IPS-20b (cell line): ENCODE data around the gene EGFR.

Source experiments
- H3K27ac ChIP-seq: one replicate; pipeline ENCODE4 v1.5.1; 2013; ENCODE audit warnings: low read length
- H3K27me3 ChIP-seq: 2 replicates; pipeline ENCODE4 v1.6.1; 2013; ENCODE audit warnings: mild to moderate bottlenecking, low read length, inconsistent platforms; ENCODE audit not compliant: insufficient read depth
- H3K36me3 ChIP-seq: 2 replicates; pipeline ENCODE4 v1.6.1; 2013; ENCODE audit warnings: low read depth, mild to moderate bottlenecking, inconsistent platforms, low read length, moderate library complexity; ENCODE audit not compliant: insufficient read depth
- H3K4me1 ChIP-seq: 2 replicates; pipeline ENCODE4 v1.6.1; 2013; ENCODE audit warnings: mild to moderate bottlenecking, control low read depth, inconsistent platforms, low read length, moderate library complexity; ENCODE audit not compliant: insufficient read depth
- H3K4me3 ChIP-seq: 2 replicates; pipeline ENCODE4 v1.5.1; 2013; ENCODE audit warnings: mild to moderate bottlenecking, low read length, inconsistent platforms
- H3K9ac ChIP-seq: 2 replicates; pipeline ENCODE4 v1.6.1; 2013; ENCODE audit warnings: low read depth, mild to moderate bottlenecking, inconsistent platforms, low read length, moderate library complexity
- H3K9me3 ChIP-seq: 2 replicates; pipeline ENCODE4 v1.6.1; 2013; ENCODE audit warnings: mild to moderate bottlenecking, low read depth, low read length, inconsistent platforms; ENCODE audit not compliant: insufficient read depth

The EGFR gene

GRCh38 chr7:54989453-54990225 lies 29.2 kb upstream of the EGFR start:
- Histone ChIP-seq H3K9me3 (no peaks in the 10 kb centered on the region), H3K27ac (no peak overlapping the region), H3K4me3 (no peak overlapping the region), H3K36me3 (no peaks in the 10 kb centered on the region), H3K4me1 (no peaks in the 10 kb centered on the region; the same call in 1 of the 2 replicates), H3K9ac (no peak overlapping the region), H3K27me3 (no peaks in the 10 kb centered on the region)

GRCh38 chr7:54991341-54991740 lies 27.5 kb upstream of the EGFR start:
- Histone ChIP-seq H3K36me3 (no peaks in the 10 kb centered on the region), H3K9ac (no peak overlapping the region), H3K27ac (no peak overlapping the region), H3K27me3 (no peaks in the 10 kb centered on the region), H3K4me3 (no peak overlapping the region), H3K4me1 (no peaks in the 10 kb centered on the region; the same call in 1 of the 2 replicates), H3K9me3 (no peaks in the 10 kb centered on the region)

DNA sequence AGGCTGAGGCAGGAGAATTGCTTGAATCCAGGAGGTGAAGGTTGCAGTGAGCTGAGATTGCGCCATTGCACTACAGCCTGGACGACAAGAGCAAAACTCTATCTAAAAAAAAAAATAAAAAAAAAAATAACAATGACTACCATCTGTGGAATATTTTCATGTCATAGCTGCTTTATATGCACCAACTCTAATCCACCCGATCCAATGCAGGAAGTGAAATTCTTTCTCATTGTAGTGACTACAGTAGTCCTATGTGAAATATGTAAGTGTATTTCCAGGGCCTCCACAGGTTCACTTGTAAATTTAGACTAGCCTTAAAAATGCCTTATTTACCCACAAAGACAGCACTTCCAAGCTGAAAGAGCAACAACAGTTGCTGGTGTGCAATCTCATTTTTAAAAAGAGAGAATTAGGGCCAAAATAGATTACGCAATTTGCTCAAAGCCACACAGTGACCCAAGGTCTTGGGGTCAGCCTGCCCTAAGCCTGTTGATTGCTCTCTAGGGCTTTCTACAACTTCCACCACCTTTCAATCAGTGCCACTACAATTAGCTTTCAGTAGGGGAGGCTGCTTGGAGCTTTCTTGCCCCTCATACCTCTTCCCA lies 25.8 kb upstream of the EGFR start:
- Histone ChIP-seq H3K27me3 (no peaks in the 10 kb centered on the region), H3K4me3 (no peak overlapping the region), H3K9me3 (no peaks in the 10 kb centered on the region), H3K4me1 (no peaks in the 10 kb centered on the region; the same call in 1 of the 2 replicates), H3K27ac (no peak overlapping the region), H3K36me3 (no peaks in the 10 kb centered on the region), H3K9ac (no peak overlapping the region)

DNA sequence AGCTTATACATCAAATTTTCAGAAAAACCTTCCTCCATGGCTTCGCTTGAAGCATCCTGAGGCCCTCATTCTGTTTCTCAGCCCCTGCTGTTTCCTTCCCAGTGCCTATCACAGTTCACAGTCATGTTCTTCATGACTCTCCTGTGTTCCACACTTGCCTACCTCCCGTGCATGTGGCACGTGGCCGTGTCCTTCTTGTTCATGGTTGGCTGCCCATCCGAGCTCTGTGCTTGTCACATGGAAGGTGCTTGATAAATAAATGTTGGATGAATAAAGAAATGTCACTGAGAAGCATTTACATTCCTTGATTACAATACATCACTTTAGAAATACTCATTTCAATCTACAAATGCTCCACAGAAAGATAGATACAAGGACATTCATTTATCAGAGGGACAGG lies 23.7 kb upstream of the EGFR start:
- H3K36me3 ChIP-seq: no peaks in the 10 kb centered on the region
- H3K27me3 ChIP-seq: no peaks in the 10 kb centered on the region
- H3K4me1 ChIP-seq: no peaks in the 10 kb centered on the region; the same call in 1 of the 2 replicates
- H3K9ac ChIP-seq: no peak overlapping the region
- no peak overlapping the region for H3K27ac ChIP-seq
- H3K9me3 ChIP-seq: no peaks in the 10 kb centered on the region
- H3K4me3 ChIP-seq: no peak overlapping the region

GRCh38 chr7:54995610-54996363 lies 23.0 kb upstream of the EGFR start:
- H3K9me3 ChIP-seq: no peaks in the 10 kb centered on the region
- no peaks in the 10 kb centered on the region for H3K27me3 ChIP-seq
- H3K4me3 ChIP-seq: no peak overlapping the region
- no peak overlapping the region for H3K9ac ChIP-seq
- H3K27ac ChIP-seq: no peak overlapping the region
- H3K36me3 ChIP-seq: no peaks in the 10 kb centered on the region
- no peaks in the 10 kb centered on the region; the same call in 1 of the 2 replicates for H3K4me1 ChIP-seq

- Histone ChIP-seq H3K27ac (no peak overlapping the region), H3K9me3 (no peaks in the 10 kb centered on the region), H3K27me3 (0 out of 2 replicates have a peak, but pooled peaks cover 1% of the 10 kb centered on the region), H3K9ac (no peak overlapping the region), H3K36me3 (no peaks in the 10 kb centered on the region), H3K4me1 (no peaks in the 10 kb centered on the region; the same call in 1 of the 2 replicates), H3K4me3 (no peak overlapping the region)
Observed at GRCh38 chr7:54996391-54996790, 22.4 kb upstream of the EGFR start.

- Histone ChIP-seq H3K27me3 (0 out of 2 replicates have a peak, but pooled peaks cover 12% of the 10 kb centered on the region), H3K36me3 (no peaks in the 10 kb centered on the region), H3K9ac (no peak overlapping the region), H3K27ac (no peak overlapping the region), H3K4me3 (no peak overlapping the region), H3K9me3 (no peaks in the 10 kb centered on the region), H3K4me1 (no peaks in the 10 kb centered on the region)
Observed at GRCh38 chr7:55004579-55004978, 14.2 kb upstream of the EGFR start.

DNA sequence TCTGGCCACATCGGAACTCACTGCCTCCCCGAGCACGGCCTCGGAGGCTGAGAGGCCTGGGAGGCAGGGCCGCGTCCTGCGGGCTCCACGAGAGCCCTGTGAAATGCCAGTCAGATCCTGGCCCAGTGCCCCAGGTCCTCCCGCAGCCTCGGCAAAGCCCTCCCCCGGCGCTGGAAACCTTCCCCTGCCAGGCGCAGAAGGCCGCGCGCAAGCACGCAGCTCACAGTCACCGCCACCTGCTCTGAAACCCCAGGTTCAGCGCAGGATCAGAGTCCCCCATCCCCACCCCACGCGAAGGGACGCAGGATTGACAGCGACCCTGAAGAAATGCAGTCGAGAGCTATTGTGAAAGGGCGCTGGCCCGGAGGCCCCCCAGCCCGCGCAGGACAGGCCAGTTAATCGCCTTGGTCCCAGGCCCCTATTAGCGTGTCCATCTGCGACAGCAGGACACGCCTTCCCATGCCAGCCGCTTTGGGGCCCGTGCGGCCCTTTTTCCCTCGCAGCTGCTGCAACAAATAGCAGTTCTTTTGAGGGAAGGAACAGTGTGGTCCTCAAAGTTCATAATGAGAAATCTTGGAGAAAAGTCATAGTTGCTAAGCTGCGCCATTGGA lies 13.5 kb upstream of the EGFR start:
- Histone ChIP-seq H3K27me3 (0 out of 2 replicates have a peak, but pooled peaks cover 12% of the 10 kb centered on the region), H3K9ac (no peak overlapping the region), H3K4me1 (no peaks in the 10 kb centered on the region), H3K36me3 (no peaks in the 10 kb centered on the region), H3K27ac (no peak overlapping the region), H3K9me3 (no peaks in the 10 kb centered on the region), H3K4me3 (no peak overlapping the region)

GRCh38 chr7:55006499-55006898 lies 12.3 kb upstream of the EGFR start:
- Histone ChIP-seq H3K4me1 (no peaks in the 10 kb centered on the region), H3K9me3 (no peaks in the 10 kb centered on the region), H3K27me3 (0 out of 2 replicates have a peak, but pooled peaks cover 9% of the 10 kb centered on the region), H3K9ac (no peak overlapping the region), H3K27ac (no peak overlapping the region), H3K36me3 (no peaks in the 10 kb centered on the region), H3K4me3 (no peak overlapping the region)

DNA sequence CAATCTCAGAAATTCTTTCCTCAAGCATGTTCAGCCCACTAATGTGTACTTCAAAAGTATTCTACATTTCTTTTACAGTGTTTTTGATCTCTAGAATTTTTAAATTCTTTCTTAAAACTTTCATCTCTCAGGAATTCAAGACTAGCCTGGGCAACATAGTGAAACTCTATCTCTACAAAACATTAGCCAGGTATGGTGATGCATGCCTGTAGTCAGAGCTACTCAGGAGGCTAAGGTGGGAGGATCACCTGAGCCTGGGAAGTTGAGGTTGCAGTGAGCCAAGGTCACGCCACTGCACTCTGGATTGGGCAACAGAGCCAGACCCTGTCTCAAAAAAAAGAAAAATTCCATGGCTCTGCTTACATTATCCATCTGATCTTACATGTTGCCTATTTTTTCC lies 5.0 kb upstream of the EGFR start:
- Histone ChIP-seq H3K27me3 (peaks cover 40% of the 10 kb centered on the region), H3K9ac (no peak overlapping the region), H3K9me3 (no peaks in the 10 kb centered on the region), H3K36me3 (no peaks in the 10 kb centered on the region), H3K4me3 (no peak overlapping the region), H3K27ac (no peak overlapping the region), H3K4me1 (no peaks in the 10 kb centered on the region)

GRCh38 chr7:55016061-55016745 lies 2.6 kb upstream of the EGFR start:
- no peak overlapping the region for H3K27ac ChIP-seq
- no peaks in the 10 kb centered on the region for H3K36me3 ChIP-seq
- peaks cover 60% of the 10 kb centered on the region for H3K27me3 ChIP-seq
- H3K9me3 ChIP-seq: no peaks in the 10 kb centered on the region
- no peaks in the 10 kb centered on the region for H3K4me1 ChIP-seq
- no peak overlapping the region for H3K9ac ChIP-seq
- no peak overlapping the region for H3K4me3 ChIP-seq
